Stimulated activated CD4-positive, alpha-beta T cell treated with anti-CD3 and anti-CD28 coated beads, Interleukin-12 subunit alpha, Interleukin-12 subunit beta, amount 100 ng/mL, for 4 hours (primary cell): ENCODE results near the gene CMTM8.
A peak's percentile ranks its signal among the peaks of the same experiment; 100 is the strongest.
"Not testable (repeated sequence)": the region's sequence is repeated elsewhere in the genome, so short reads cannot be mapped to it uniquely, and the experiment has no call there.

Experiments used
- DNase-seq: peaks from one replicate; pipeline ENCODE4 v3.0.0-alpha.2; 2020

The CMTM8 gene, protein sequence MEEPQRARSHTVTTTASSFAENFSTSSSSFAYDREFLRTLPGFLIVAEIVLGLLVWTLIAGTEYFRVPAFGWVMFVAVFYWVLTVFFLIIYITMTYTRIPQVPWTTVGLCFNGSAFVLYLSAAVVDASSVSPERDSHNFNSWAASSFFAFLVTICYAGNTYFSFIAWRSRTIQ

GRCh38 chr3:32238453-32239306, at the start of gene CMTM8:
Gene CMTM8 (plus strand): TSS chr3:32238680. CDS start chr3:32238973, 293 bp downstream.
- peak; percentile 67 for DNase-seq

DNA sequence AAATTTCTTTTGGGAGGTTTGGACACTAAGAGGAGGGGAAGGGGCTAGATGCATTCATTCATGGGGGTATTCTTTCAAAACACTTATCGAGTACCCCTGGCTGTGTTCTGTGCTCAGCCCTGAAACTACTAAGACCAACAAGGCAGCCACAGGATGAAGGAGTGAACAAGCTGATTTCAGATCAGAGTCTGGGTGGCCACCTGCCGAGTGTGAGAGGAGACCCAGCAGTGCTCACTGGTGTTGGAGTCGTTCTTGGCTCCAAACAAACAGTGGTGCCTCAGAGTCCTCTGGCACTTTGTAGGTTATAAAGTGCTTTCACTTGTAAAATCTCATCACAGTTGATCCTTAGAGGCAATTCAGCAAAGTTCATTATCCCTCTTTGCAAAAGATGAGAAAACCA, 48.8 kb upstream of the CMTM8 start:
- no peak for DNase-seq

GRCh38 chr3:32190556-32190955, 47.9 kb upstream of the CMTM8 start:
- not testable (repeated sequence) for DNase-seq

DNA sequence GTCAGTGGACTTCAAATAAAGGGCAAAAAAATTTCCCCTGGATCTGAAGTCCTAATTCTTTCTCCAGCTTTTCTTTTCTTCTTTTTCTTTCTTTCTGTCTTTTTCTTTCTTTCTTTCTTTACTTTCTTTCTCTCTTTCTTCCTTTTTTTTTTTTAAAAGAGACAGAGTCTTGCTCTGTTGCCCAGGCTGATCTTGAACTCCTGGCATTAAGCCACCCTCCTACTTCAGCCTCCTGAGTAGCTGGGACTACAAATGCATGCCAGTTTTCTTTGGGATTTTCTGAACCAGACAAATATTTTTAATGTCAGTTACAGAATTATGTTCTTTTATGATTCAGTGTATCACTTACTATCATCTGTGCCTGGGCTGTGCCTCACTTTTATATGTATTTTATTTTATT, 45.4 kb upstream of the CMTM8 start:
- no peak for DNase-seq

- DNase-seq = no peak
Observed at GRCh38 chr3:32194653-32195052, 43.8 kb upstream of the CMTM8 start.

DNA sequence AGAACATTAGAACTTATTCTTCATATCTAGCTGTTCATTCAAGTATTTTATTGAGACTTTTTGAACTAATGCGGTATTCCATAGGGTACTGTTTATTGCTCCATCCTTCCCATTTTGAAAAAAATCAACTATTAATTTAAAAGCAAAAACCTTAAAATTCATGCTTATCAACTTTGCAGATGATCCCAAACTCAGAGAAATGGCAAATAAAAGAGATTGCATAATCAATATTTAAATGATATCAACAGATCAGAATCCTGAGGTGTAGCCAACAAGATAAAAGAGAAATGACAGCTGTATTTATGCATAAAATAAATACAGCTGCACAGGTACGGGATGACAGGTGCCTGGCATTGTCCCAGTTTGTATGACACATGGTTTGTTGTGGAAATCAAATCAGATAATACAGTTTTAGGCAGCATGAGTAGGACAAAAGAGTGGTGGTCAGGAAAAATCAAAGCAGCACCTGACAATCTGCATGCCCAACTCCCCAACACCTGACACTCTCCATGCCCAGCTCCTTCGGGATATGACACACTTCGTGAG, 42.4 kb upstream of the CMTM8 start:
- DNase-seq = no peak

DNA sequence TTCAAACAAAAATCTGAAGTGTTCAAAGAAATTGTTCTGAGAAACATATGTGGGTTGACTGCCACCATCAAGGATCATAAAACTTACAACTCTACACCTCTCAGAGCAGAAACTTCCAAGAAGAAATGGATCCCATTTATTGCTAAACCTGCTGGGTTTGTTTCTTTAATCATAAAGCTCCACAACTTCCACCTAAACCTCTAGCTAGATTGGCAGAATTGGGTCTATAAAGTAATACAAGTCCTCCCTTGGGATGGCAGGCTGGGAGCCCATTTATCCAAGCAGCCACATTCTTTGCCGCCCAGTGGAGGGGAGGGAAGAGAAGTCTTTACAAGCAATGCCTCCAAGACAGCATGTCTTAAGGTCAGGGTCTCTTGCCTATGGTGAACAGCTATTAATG, 40.5 kb upstream of the CMTM8 start:
- no peak for DNase-seq

DNA sequence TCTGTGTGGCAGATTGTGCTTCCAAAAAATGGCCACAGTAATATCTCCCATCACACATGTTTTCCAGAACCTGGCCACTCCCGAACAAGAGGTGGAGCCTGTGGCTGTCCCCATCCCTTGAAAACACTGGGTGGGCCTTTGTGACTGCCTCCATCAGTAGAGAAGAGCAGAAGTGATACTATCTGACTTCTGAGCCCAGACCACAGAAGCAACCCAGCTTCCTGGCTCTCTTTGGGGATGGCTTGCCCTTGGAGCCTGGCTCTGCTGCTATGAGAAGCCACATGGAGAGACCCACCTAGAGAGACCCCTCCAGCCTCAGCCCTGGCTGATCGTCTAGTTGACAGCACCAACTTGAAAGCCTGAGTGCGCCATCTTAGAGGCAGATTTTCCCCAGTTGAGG, 39.8 kb upstream of the CMTM8 start:
- DNase-seq = no peak

- DNase-seq = no peak
Observed at GRCh38 chr3:32200490-32200889, 38.0 kb upstream of the CMTM8 start.

- DNase-seq = no peak
Observed at GRCh38 chr3:32200992-32201758, 37.3 kb upstream of the CMTM8 start.

DNA sequence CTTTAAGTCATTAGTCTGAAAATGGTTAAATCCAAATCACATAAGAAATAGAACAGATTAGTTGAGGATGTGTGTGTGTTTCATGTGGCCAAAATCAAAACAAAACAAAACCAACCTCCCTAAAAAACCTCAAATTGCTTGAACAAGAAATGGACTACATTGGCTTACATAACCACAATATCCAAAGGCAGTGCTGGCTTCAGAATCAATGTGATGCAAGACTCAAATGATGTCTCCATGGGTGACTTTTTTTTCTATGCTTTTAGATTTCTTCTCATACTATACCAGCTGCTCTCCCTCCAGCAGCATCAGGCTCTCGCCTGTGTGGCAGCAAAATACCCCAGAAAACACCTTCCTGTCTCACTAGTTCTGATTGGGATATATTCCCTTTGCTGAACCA, 36.0 kb upstream of the CMTM8 start:
- no peak for DNase-seq

DNA sequence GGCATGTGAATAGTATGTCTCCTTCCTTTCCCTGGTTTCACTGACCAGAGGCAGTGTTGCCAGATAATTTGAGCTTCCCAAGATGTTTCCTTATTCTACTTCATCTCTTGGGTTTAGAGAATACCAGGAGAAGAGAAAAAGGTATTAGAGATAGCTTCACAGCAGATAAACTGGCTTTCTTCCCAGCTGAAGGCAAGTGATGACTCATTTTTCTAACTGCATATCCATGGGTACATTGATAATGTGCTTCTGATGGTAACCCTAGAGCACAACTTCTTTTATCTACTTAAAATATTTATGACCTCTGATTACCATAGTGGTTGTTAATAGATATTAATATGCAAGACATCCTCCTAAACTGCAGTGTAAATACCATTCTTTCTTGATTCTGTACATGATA, 34.6 kb upstream of the CMTM8 start:
- DNase-seq = no peak

GRCh38 chr3:32208447-32208846, 30.0 kb upstream of the CMTM8 start:
- no peak for DNase-seq

DNA sequence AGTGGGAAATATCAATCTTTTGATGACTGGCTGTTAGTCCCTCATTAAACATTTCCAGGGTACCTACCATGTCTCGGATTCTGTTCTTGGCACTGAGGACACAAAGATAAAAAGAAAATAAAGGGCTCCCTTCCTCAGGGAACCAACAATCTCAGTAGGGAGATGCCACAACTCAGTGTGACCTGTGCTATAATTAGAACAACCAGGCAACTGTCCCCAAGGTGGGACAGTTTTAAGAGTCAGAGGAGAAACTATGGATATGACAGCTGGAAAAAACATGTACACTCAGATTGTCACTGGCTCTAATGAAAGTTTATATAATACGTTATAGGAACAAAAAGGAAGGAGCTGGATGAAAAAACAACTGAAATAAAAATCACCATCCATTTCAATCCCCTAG, 23.3 kb upstream of the CMTM8 start:
- no peak for DNase-seq

DNA sequence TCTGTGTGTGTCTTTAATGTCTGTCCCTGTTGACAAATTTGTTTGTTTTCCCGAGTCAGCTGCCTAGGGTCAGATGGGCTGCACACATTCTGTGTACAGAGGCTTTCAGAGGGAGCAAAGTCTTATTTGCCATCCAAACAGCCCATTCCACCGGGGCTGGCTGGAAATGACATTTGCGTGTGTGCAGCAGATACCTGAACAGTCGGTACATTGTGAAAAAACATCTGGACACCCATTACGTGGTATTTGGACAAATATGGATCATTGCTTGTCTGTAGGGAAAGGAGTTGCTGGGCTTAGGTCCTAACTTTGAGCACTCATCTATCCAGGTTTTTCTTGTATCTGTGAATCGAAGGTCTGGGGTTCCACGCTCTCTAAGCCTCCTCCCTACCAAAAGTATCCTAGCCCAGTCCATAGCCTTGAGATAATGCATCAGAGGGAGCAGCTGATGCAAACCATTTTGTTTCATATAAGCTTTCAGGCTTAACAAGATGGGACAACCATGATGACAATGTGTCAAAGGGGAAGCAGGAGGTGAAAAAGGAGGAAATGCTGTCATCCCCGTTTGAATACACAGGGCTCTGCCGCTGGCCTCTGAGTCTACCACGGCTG, 22.2 kb upstream of the CMTM8 start:
- no peak for DNase-seq

DNA sequence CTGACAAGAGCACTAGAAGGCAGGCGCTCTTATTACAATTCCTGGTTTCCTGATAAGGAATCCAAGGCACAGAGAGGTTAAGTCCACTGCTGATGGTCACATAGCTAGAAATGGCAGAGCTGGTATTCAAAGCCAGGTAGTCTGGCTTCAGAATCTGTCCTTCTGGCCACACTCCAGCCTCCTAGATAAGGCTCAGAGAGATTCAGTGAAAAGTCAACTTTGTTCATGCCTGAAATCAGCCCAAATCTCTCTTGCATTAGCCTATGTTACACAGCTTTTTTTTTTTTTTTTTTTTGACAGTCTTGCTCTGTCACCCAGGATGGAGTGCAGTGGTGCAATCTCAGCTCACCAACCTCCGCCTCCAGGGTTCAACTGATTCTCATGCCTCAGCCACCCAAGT, 21.1 kb upstream of the CMTM8 start:
- DNase-seq = no peak

- no peak for DNase-seq
Observed at GRCh38 chr3:32219537-32219936, 18.9 kb upstream of the CMTM8 start.

DNA sequence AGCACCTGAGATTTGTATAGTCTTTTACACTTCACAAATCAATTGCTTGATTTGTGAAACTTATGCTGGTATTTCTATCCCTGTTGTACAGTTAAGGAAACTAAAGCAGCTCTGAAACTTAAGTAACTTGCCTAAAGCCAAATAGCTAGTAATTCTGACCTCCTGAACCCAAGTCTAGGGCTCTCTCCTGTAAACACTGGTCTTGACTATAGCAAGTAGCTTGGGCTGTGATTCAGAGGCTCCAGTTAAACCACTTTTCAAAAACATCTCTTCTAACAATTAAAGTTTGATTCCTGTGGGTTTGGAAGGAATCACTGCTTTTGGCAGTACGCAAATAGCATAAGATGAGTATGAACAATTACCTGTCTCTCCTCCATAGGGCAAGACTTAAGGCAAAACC, 18.5 kb upstream of the CMTM8 start:
- no peak for DNase-seq

DNA sequence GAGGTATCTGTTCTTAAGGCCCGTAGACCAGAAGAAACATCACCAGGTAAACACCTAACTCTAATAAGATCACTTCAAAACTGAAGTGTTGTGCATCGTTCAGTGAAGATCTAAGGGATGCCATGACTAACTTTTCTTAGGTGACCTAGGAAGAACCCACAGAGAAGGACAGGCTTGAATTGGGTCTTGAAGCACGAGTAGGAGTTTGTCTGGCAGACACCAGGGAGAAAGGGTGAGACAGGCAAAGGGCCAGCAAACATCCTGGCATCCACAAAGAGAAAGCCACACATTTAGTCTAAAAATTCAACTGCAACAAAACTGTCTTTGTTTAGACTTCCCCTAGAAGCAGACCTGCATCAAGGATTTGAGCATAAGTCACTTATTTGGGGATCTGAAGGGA, 15.5 kb upstream of the CMTM8 start:
- DNase-seq = no peak

DNA sequence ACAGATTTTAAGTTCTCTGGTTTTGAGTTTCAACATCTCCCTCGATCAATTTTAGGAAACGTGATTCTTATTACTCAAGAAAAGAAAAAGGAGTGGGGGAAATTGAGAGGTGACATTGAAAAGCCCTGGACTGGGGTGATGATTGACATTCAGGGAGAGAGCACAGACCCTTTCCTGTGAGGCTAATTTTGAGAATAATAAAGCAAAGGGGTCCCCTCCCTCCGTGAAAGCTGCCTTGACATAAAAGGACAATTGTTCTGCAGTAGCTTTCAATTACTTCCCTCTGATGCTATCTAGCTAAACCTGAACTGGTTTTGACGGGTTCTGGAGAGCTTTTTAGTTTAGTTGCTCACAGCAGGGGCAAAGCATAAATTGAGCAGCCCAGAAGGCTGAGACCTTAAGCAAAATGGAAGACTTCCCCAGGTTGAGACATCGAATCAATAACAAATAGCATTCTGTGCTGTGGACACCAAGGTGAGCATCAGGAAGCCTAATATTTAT, 14.4 kb upstream of the CMTM8 start:
- DNase-seq = no peak

DNA sequence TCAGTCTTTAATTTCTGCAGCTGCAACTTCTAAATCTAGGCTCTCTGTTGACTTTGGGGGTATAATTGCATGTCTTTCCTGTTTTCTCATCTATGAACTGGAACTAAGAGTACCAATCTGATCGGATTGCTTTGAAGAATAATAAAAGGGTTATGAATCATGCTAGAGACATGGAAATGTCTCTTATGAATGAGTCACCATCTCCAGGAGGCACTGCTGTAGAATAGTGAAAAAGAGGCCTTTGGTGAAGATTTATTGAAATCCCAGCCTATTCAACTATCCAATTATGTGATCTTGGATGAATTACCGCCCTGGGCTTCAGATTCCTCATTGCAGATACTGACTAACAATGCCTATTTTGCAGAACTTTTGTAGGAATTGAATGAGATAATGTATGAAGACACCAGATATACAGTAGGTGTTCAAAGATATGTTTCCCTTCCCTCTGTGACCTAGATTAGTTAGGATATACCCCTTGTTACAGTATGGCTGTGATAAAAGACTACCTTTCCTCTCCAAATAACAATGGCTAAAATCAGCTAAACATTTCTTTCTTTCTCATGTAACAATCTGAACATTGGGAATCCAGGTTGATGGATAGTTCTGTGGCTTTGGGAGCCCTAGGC, 11.5 kb upstream of the CMTM8 start:
- no peak for DNase-seq

DNA sequence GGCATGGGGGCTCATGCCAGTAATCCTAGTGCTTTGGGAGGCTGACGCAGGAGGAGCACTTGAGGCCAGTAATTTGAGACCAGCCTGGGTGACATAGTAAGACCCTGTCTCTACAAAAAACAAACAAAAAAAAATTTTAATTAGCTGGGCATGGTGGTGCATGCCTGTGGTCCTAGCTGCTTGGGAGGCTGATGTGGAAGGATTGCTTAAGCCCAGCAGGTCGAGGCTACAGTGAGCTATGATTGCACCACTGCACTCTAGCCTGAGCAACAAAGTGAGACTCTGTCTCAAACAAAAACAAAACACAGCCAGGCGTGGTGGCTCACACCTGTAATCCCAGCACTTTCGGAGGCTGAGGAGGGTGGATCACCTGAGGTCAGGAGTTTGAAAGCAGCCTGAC, 9.7 kb upstream of the CMTM8 start:
- not testable (repeated sequence) for DNase-seq

- no peak for DNase-seq
Observed at GRCh38 chr3:32229565-32229964, 8.9 kb upstream of the CMTM8 start.
